Transverse colon (tissue), 3 donors: Measurements from ENCODE around the gene UBE2O.
A peak's percentile ranks its signal among the peaks of the same experiment; 100 is the strongest.

ENCODE experiments used
- CTCF ChIP-seq, 5 experiments: fragments of 200-600 bp in 3 of 5; fragments of 450-650 bp in 2 of 5; sonication (generic) in 3 of 5; IDR thresholded peaks; 1 replicate in 2 of 5; 2 replicates in 3 of 5; pipeline ENCODE4 v1.5.1; 2016 to 2017; ENCODE audit warnings: antibody characterized with exemption in 5 of 5, inconsistent platforms in 3 of 5, mild to moderate bottlenecking in 2 of 5, moderate library complexity in 1 of 5
- POLR2A ChIP-seq: fragments of 450-650 bp; IDR thresholded peaks from one replicate; pipeline ENCODE4 v1.6.1; 2016; ENCODE audit warnings: antibody characterized with exemption, mild to moderate bottlenecking, moderate library complexity

GRCh38 chr17:76501018-76501826 is 48.3 kb upstream of the UBE2O start, which contains the start of gene RHBDF2:
- TF ChIP-seq CTCF (IDR thresholded peaks at IDR 0.05) (no peak), POLR2A (peak; percentile 55)
